ENCODE measurements around the gene PCDH12.

DNA sequence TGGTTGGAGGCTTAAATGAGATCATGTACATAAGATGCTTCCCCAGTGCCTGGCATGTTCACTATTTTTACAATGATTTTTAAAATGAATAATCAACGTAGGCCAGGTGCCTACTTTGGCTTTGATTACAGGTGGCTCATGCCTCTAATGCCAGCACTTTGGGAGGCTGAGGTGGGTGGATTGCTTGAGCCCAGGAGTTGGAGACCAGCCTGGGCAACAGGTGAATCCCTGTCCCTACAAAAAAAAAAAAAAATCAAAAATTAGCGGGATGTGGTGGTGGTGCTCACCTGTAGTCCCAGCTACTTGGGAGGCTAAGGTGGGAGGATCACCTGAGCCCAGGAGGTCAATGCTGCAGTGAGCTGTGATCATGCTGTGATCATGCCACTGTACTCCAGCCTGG lies 9.2 kb downstream of the PCDH12 start:
- no peak for TF ChIP-seq CTCF (optimal IDR thresholded peaks at IDR 0.05 in 1 of 3, IDR thresholded peaks at IDR 0.05 in 1 of 3, conservative IDR thresholded peaks at IDR 0.05 in 1 of 3; ENCODE audit: extremely low read depth in 1 of 3, insufficient read depth in 2 of 3, low read length in 3 of 3)
- no peak for TF ChIP-seq EZH2 (IDR thresholded peaks at IDR 0.05; ENCODE audit: low read length)

Data from keratinocyte (primary cell).